Activated naive CD8-positive, alpha-beta T cell (primary cell): ENCODE data around the gene SOAT1.
A peak's percentile ranks its signal among the peaks of the same experiment; 100 is the strongest.

ENCODE experiments used
- H3K27ac Mint-ChIP-seq: one replicate; pipeline ENCODE4 v1.8.0; 2021; ENCODE audit warnings: mixed read lengths
- H3K27me3 Mint-ChIP-seq: one replicate; pipeline ENCODE4 v1.8.0; 2021; ENCODE audit warnings: mixed read lengths
- H3K36me3 Mint-ChIP-seq: one replicate; pipeline ENCODE4 v1.8.0; 2021; ENCODE audit warnings: mixed read lengths
- H3K4me1 Mint-ChIP-seq: one replicate; pipeline ENCODE4 v1.8.0; 2021; ENCODE audit warnings: low read depth, mixed read lengths
- H3K4me3 Mint-ChIP-seq: one replicate; pipeline ENCODE4 v1.8.0; 2021; ENCODE audit warnings: mild to moderate bottlenecking, mixed read lengths
- H3K9me3 Mint-ChIP-seq: one replicate; pipeline ENCODE4 v1.8.0; 2021; ENCODE audit warnings: low read depth, mixed read lengths

SOAT1 gene

GRCh38 chr1:179322557-179322956 lies 29.0 kb downstream of the SOAT1 start:
- Mint-ChIP-seq H3K4me1 (peaks cover 32% of the 10 kb centered on the region), H3K9me3 (no peaks in the 10 kb centered on the region), H3K27ac (no peak overlapping the region), H3K36me3 (peaks cover 33% of the 10 kb centered on the region), H3K4me3 (no peak overlapping the region), H3K27me3 (no peaks in the 10 kb centered on the region)

- Mint-ChIP-seq H3K4me3 (no peak overlapping the region), H3K4me1 (peaks cover 25% of the 10 kb centered on the region), H3K27me3 (no peaks in the 10 kb centered on the region), H3K9me3 (no peaks in the 10 kb centered on the region), H3K27ac (no peak overlapping the region), H3K36me3 (peaks cover 32% of the 10 kb centered on the region)
These were observed 29.8 kb downstream of the SOAT1 start for GRCh38 chr1:179323436-179323835.

- no peak overlapping the region for H3K27ac Mint-ChIP-seq
These were observed 32.2 kb downstream of the SOAT1 start for GRCh38 chr1:179325836-179326235.

GRCh38 chr1:179326746-179327145 lies 33.1 kb downstream of the SOAT1 start:
- Mint-ChIP-seq H3K4me1 (peaks cover 25% of the 10 kb centered on the region), H3K27ac (no peak overlapping the region), H3K4me3 (no peak overlapping the region)

More at GRCh38 chr1:179325836-179326235, 32.2 kb downstream of the SOAT1 start:
- peaks cover 30% of the 10 kb centered on the region for H3K36me3 Mint-ChIP-seq
- H3K4me3 Mint-ChIP-seq: no peak overlapping the region
- H3K9me3 Mint-ChIP-seq: no peaks in the 10 kb centered on the region
- peaks cover 24% of the 10 kb centered on the region for H3K4me1 Mint-ChIP-seq
- no peaks in the 10 kb centered on the region for H3K27me3 Mint-ChIP-seq

GRCh38 chr1:179327196-179327595 lies 33.6 kb downstream of the SOAT1 start:
- no peak overlapping the region for H3K27ac Mint-ChIP-seq
- H3K4me1 Mint-ChIP-seq: peaks cover 23% of the 10 kb centered on the region
- H3K9me3 Mint-ChIP-seq: no peaks in the 10 kb centered on the region
- H3K36me3 Mint-ChIP-seq: peaks cover 22% of the 10 kb centered on the region
- H3K4me3 Mint-ChIP-seq: no peak overlapping the region
- no peaks in the 10 kb centered on the region for H3K27me3 Mint-ChIP-seq

More at GRCh38 chr1:179326746-179327145, 33.1 kb downstream of the SOAT1 start:
- no peaks in the 10 kb centered on the region for H3K9me3 Mint-ChIP-seq
- peaks cover 24% of the 10 kb centered on the region for H3K36me3 Mint-ChIP-seq
- H3K27me3 Mint-ChIP-seq: no peaks in the 10 kb centered on the region

- Mint-ChIP-seq H3K4me1 (peaks cover 20% of the 10 kb centered on the region), H3K9me3 (no peaks in the 10 kb centered on the region), H3K27me3 (no peaks in the 10 kb centered on the region), H3K27ac (no peak overlapping the region), H3K4me3 (no peak overlapping the region), H3K36me3 (peaks cover 18% of the 10 kb centered on the region)
These were observed 34.1 kb downstream of the SOAT1 start for GRCh38 chr1:179327679-179328078.

- Mint-ChIP-seq H3K27me3 (no peaks in the 10 kb centered on the region), H3K9me3 (no peaks in the 10 kb centered on the region), H3K4me1 (peaks cover 19% of the 10 kb centered on the region), H3K4me3 (no peak overlapping the region), H3K27ac (peak overlapping the region; percentile 28), H3K36me3 (peaks cover 18% of the 10 kb centered on the region)
These were observed 36.3 kb downstream of the SOAT1 start for GRCh38 chr1:179329862-179330261.

- Mint-ChIP-seq H3K4me1 (peaks cover 19% of the 10 kb centered on the region), H3K4me3 (no peak overlapping the region), H3K36me3 (peaks cover 13% of the 10 kb centered on the region), H3K27ac (no peak overlapping the region), H3K9me3 (no peaks in the 10 kb centered on the region), H3K27me3 (no peaks in the 10 kb centered on the region)
These were observed 40.8 kb downstream of the SOAT1 start for GRCh38 chr1:179334440-179334839.

- Mint-ChIP-seq H3K27ac (no peak overlapping the region), H3K27me3 (no peaks in the 10 kb centered on the region), H3K9me3 (no peaks in the 10 kb centered on the region), H3K4me1 (peaks cover 2% of the 10 kb centered on the region), H3K36me3 (peaks cover 10% of the 10 kb centered on the region), H3K4me3 (no peak overlapping the region)
These were observed 43.7 kb downstream of the SOAT1 start for GRCh38 chr1:179337288-179337687.

- Mint-ChIP-seq H3K27ac (peak overlapping the region; percentile 70), H3K4me1 (no peaks in the 10 kb centered on the region), H3K36me3 (peaks cover 15% of the 10 kb centered on the region), H3K4me3 (no peak overlapping the region), H3K27me3 (no peaks in the 10 kb centered on the region), H3K9me3 (no peaks in the 10 kb centered on the region)
These were observed 44.5 kb downstream of the SOAT1 start for GRCh38 chr1:179337942-179338560.

- Mint-ChIP-seq H3K27ac (no peak overlapping the region), H3K9me3 (no peaks in the 10 kb centered on the region), H3K36me3 (peaks cover 11% of the 10 kb centered on the region), H3K27me3 (no peaks in the 10 kb centered on the region), H3K4me1 (no peaks in the 10 kb centered on the region), H3K4me3 (no peak overlapping the region)
These were observed 47.3 kb downstream of the SOAT1 start for GRCh38 chr1:179340918-179341317.

GRCh38 chr1:179341943-179342547 lies 48.4 kb downstream of the SOAT1 start:
- no peaks in the 10 kb centered on the region for H3K4me1 Mint-ChIP-seq
- H3K27ac Mint-ChIP-seq: no peak overlapping the region
- no peaks in the 10 kb centered on the region for H3K9me3 Mint-ChIP-seq
- H3K4me3 Mint-ChIP-seq: no peak overlapping the region
- no peaks in the 10 kb centered on the region for H3K27me3 Mint-ChIP-seq
- peaks cover 11% of the 10 kb centered on the region for H3K36me3 Mint-ChIP-seq

GRCh38 chr1:179342740-179343404 lies 49.3 kb downstream of the SOAT1 start:
- Mint-ChIP-seq H3K4me1 (no peaks in the 10 kb centered on the region), H3K27me3 (no peaks in the 10 kb centered on the region), H3K9me3 (no peaks in the 10 kb centered on the region), H3K36me3 (peaks cover 11% of the 10 kb centered on the region), H3K27ac (no peak overlapping the region), H3K4me3 (no peak overlapping the region)

- Mint-ChIP-seq H3K4me1 (no peaks in the 10 kb centered on the region), H3K4me3 (no peak overlapping the region), H3K27me3 (no peaks in the 10 kb centered on the region), H3K27ac (peak overlapping the region; percentile 5), H3K9me3 (no peaks in the 10 kb centered on the region), H3K36me3 (peaks cover 3% of the 10 kb centered on the region)
These were observed 57.7 kb downstream of the SOAT1 start for GRCh38 chr1:179351281-179351680.

- Mint-ChIP-seq H3K36me3 (peaks cover 3% of the 10 kb centered on the region), H3K9me3 (no peaks in the 10 kb centered on the region), H3K4me1 (no peaks in the 10 kb centered on the region), H3K27ac (no peak overlapping the region), H3K4me3 (no peak overlapping the region), H3K27me3 (no peaks in the 10 kb centered on the region)
These were observed 58.6 kb downstream of the SOAT1 start for GRCh38 chr1:179352236-179352635.
